Measurements from ENCODE around the gene FAM50B.

- TF ChIP-seq CTCF (tag by site-specific recombination; IDR thresholded peaks at IDR 0.05) (no peak), TCF7L2 (IDR thresholded peaks at IDR 0.05; ENCODE audit: borderline replicate concordance, low read depth, low read length) (no peak), ZNF670 (tag by site-specific recombination; IDR thresholded peaks at IDR 0.05; ENCODE audit: low read depth) (no peak)
- TF ChIP-seq, protein P1, sequence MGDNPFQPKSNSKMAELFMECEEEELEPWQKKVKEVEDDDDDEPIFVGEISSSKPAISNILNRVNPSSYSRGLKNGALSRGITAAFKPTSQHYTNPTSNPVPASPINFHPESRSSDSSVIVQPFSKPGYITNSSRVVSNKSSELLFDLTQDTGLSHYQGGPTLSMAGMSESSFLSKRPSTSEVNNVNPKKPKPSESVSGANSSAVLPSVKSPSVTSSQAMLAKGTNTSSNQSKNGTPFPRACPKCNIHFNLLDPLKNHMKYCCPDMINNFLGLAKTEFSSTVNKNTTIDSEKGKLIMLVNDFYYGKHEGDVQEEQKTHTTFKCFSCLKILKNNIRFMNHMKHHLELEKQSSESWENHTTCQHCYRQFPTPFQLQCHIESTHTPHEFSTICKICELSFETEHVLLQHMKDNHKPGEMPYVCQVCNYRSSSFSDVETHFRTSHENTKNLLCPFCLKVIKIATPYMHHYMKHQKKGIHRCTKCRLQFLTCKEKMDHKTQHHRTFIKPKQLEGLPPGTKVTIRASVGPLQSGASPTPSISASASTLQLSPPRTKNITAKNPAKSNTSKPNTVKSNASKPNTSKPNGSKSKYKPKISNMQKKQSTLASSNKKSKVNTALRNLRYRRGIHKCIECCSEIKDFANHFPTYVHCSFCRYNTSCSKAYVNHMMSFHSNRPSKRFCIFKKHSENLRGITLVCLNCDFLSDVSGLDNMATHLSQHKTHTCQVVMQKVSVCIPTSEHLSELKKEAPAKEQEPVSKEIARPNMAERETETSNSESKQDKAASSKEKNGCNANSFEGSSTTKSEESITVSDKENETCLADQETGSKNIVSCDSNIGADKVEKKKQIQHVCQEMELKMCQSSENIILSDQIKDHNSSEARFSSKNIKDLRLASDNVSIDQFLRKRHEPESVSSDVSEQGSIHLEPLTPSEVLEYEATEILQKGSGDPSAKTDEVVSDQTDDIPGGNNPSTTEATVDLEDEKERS (tag by site-specific recombination; IDR thresholded peaks at IDR 0.05) = no peak
- TF ChIP-seq, protein P2, sequence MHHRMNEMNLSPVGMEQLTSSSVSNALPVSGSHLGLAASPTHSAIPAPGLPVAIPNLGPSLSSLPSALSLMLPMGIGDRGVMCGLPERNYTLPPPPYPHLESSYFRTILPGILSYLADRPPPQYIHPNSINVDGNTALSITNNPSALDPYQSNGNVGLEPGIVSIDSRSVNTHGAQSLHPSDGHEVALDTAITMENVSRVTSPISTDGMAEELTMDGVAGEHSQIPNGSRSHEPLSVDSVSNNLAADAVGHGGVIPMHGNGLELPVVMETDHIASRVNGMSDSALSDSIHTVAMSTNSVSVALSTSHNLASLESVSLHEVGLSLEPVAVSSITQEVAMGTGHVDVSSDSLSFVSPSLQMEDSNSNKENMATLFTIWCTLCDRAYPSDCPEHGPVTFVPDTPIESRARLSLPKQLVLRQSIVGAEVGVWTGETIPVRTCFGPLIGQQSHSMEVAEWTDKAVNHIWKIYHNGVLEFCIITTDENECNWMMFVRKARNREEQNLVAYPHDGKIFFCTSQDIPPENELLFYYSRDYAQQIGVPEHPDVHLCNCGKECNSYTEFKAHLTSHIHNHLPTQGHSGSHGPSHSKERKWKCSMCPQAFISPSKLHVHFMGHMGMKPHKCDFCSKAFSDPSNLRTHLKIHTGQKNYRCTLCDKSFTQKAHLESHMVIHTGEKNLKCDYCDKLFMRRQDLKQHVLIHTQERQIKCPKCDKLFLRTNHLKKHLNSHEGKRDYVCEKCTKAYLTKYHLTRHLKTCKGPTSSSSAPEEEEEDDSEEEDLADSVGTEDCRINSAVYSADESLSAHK (tag by site-specific recombination; IDR thresholded peaks at IDR 0.05) = no peak
These were observed 5.1 kb upstream of the FAM50B start for GRCh38 chr6:3844097-3844463.
